ENCODE measurements around the gene FHAD1.

FHAD1 gene

GRCh38 chr1:15246960-15247614, at the start of gene FHAD1:
FHAD1 (plus strand) TSS chr1:15247223; CDS start chr1:15251785, 4,562 bp downstream.
- peak; percentile 28 for DNase-seq

GRCh38 chr1:15197591-15198447, 49.2 kb upstream of the FHAD1 start:
- DNase-seq, result no peak

- no peak for DNase-seq
Measured at GRCh38 chr1:15198684-15199083, 48.3 kb upstream of the FHAD1 start.

GRCh38 chr1:15201221-15201620, 45.8 kb upstream of the FHAD1 start:
- DNase-seq, result no peak

GRCh38 chr1:15201849-15202551, 45.0 kb upstream of the FHAD1 start:
- DNase-seq, result no peak

GRCh38 chr1:15204931-15205330, 42.1 kb upstream of the FHAD1 start:
- DNase-seq, result no peak

- no peak for DNase-seq
Measured at GRCh38 chr1:15205586-15206346, 41.3 kb upstream of the FHAD1 start.

- DNase-seq, result no peak
Measured at GRCh38 chr1:15206418-15207030, 40.5 kb upstream of the FHAD1 start.

GRCh38 chr1:15207031-15207828, 39.8 kb upstream of the FHAD1 start:
- DNase-seq, result no peak

- no peak for DNase-seq
Measured at GRCh38 chr1:15207829-15208429, 39.1 kb upstream of the FHAD1 start.

GRCh38 chr1:15210651-15211375, 36.2 kb upstream of the FHAD1 start:
- DNase-seq, result no peak

- no peak for DNase-seq
Measured at GRCh38 chr1:15211424-15211823, 35.6 kb upstream of the FHAD1 start.

GRCh38 chr1:15212216-15212953, 34.6 kb upstream of the FHAD1 start:
- DNase-seq, result no peak

- DNase-seq, result no peak
Measured at GRCh38 chr1:15212954-15213291, 34.1 kb upstream of the FHAD1 start.

- DNase-seq, result no peak
Measured at GRCh38 chr1:15213341-15213821, 33.6 kb upstream of the FHAD1 start.

- no peak for DNase-seq
Measured at GRCh38 chr1:15214527-15214926, 32.5 kb upstream of the FHAD1 start.

- DNase-seq, result no peak
Measured at GRCh38 chr1:15215116-15215515, 31.9 kb upstream of the FHAD1 start.

- DNase-seq, result no peak
Measured at GRCh38 chr1:15217654-15218053, 29.4 kb upstream of the FHAD1 start.

Data from stimulated activated naive CD4-positive, alpha-beta T cell treated with Interleukin-2 at 50 U/mL for 16 hours (primary cell).